ELF-1 (cell line): ENCODE measurements around the gene DOCK6.
"Not testable (repeated sequence)": the region's sequence is repeated elsewhere in the genome, so short reads cannot be mapped to it uniquely, and the experiment has no call there.

Experiments
- DNase-seq: peaks from one replicate; pipeline ENCODE4 v3.0.0-alpha.2; 2016; ENCODE audit warnings: low read depth, low spot score

DOCK6 gene

GRCh38 chr19:11197291-11198174, 64.8 kb downstream of the DOCK6 start, which contains the start of gene KANK2:
Gene KANK2 (minus strand): TSS chr19:11197545. CDS start chr19:11194511, 3,034 bp downstream.
- peak; percentile 87 for DNase-seq

GRCh38 chr19:11196406-11197287, 65.7 kb downstream of the DOCK6 start:
- no peak for DNase-seq

- DNase-seq = no peak
Observed at GRCh38 chr19:11195681-11196080, 66.6 kb downstream of the DOCK6 start.

- DNase-seq = no peak
Observed at GRCh38 chr19:11194656-11195558, 67.4 kb downstream of the DOCK6 start.

GRCh38 chr19:11194173-11194572, 68.2 kb downstream of the DOCK6 start:
- no peak for DNase-seq

GRCh38 chr19:11192957-11193939, 69.1 kb downstream of the DOCK6 start:
- no peak for DNase-seq

GRCh38 chr19:11191934-11192333, 70.4 kb downstream of the DOCK6 start:
- no peak for DNase-seq

GRCh38 chr19:11191273-11191755, 71.0 kb downstream of the DOCK6 start:
- peak; percentile 79 for DNase-seq

- no peak for DNase-seq
Observed at GRCh38 chr19:11190501-11190900, 71.8 kb downstream of the DOCK6 start.

- DNase-seq = no peak
Observed at GRCh38 chr19:11187441-11187840, 74.9 kb downstream of the DOCK6 start.

GRCh38 chr19:11182994-11183393, 79.3 kb downstream of the DOCK6 start:
- no peak for DNase-seq

DNA sequence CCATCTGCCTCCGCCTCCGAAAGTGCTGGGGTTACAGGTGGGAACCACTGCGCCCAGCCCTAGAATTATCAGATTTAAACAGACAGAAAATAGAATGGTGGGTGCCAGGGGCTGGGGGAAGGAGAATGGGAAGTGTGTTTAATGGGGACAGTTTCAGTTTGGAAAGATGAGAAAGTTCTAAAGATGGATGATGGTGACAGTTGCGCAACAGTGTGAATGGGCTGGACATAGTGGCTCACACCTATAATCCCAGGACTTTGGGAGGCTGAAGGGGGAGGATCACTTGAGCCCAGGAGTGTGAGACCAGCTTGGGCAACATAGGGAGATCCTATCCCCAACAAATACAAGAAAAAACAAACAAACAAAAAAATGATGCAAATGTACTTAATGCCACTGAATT, 80.8 kb downstream of the DOCK6 start:
- DNase-seq = no peak

- not testable (repeated sequence) for DNase-seq
Observed at GRCh38 chr19:11180975-11181374, 81.3 kb downstream of the DOCK6 start.

- DNase-seq = no peak
Observed at GRCh38 chr19:11180346-11180745, 82.0 kb downstream of the DOCK6 start.

DNA sequence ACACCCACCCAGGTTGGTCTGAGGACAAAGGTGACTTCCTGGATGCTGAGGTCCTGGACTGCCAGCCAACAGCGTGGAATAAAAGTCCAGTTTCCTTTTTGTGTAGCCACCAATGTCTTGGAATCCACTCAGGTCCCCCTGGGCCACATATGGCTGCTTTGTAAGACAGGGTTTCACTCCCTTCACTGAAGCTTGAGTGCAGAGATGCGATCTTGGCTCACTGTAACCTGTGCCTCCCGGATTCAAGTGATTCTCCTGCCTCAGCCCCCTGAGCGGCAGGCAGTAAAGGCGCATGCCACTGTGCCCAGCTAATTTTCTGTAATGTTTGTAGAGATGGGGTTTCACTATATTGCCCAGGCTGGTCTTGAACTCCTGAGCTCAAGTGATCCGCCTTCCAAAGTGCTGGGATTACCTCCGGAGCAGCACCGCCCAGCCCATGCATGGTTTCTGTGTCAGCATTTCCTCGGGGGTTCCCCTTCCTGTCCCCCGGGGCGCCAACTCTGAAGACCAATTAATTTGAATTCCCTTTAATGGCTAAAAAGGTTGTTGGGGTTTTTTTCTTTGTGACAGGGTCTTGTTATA, 82.5 kb downstream of the DOCK6 start:
- DNase-seq = no peak

GRCh38 chr19:11179145-11179465, 83.2 kb downstream of the DOCK6 start:
- DNase-seq = not testable (repeated sequence)

GRCh38 chr19:11177592-11177991, 84.7 kb downstream of the DOCK6 start:
- DNase-seq = no peak

- DNase-seq = no peak
Observed at GRCh38 chr19:11176466-11177193, 85.7 kb downstream of the DOCK6 start.

DNA sequence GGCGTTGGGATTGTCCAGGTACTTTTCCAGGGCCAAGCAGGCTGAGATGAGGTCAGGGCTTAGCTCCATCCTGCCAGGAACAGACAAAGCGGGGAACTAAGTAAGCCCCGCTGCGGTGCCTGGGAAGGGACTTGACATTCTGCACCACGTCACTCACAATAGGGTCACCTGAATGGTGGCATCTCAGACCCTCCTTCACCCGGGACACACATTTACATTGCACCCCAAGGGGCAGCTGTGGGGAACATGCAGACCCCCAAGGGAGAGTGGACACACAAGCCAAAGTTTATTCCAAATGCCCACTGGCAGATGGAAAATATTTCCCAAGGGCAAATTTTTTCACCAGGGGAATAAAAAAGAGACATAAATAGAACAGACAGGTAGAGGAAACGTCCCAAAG, 86.4 kb downstream of the DOCK6 start:
- DNase-seq = no peak
